Loucy (cell line): ENCODE measurements around the gene GLDC.

ENCODE experiments used
- H2AFZ ChIP-seq: fragments of 200-600 bp; sonication (generic); 2 replicates; pipeline ENCODE4 v1.6.0; 2016; ENCODE audit warnings: antibody characterized with exemption, mild to moderate bottlenecking, low read length, moderate library complexity
- H3F3A ChIP-seq: fragments of 200-600 bp; 2 replicates; pipeline ENCODE4 v1.6.0; 2016; ENCODE audit warnings: antibody characterized with exemption, low read depth, mild to moderate bottlenecking
- H3K27me3 ChIP-seq: fragments of 200-600 bp; sonication (generic); 2 replicates; pipeline ENCODE4 v1.6.1; 2014; ENCODE audit warnings: low read length, mild to moderate bottlenecking; ENCODE audit not compliant: insufficient read depth, poor library complexity, severe bottlenecking
- H3K36me3 ChIP-seq: fragments of 200-600 bp; sonication (generic); 2 replicates; pipeline ENCODE4 v1.6.1; 2016; ENCODE audit warnings: low read length; ENCODE audit not compliant: insufficient read depth
- H3K4me1 ChIP-seq: fragments of 200-600 bp; sonication (generic); 2 replicates; pipeline ENCODE4 v1.5.1; 2014; ENCODE audit warnings: low read length, mild to moderate bottlenecking; ENCODE audit not compliant: insufficient read depth, poor library complexity, severe bottlenecking
- H3K4me2 ChIP-seq: fragments of 200-600 bp; sonication (generic); 2 replicates; pipeline ENCODE4 v1.6.0; 2014; ENCODE audit warnings: antibody characterized with exemption, low read length, low read depth, mild to moderate bottlenecking; ENCODE audit not compliant: poor library complexity, severe bottlenecking
- H3K4me3 ChIP-seq: fragments of 200-600 bp; sonication (generic); 2 replicates; pipeline ENCODE4 v1.5.1; 2014; ENCODE audit warnings: low read length, mild to moderate bottlenecking, mixed read lengths; ENCODE audit not compliant: poor library complexity, severe bottlenecking
- H3K79me2 ChIP-seq: fragments of 200-600 bp; sonication (generic); 2 replicates; pipeline ENCODE4 v1.6.1; 2014; ENCODE audit warnings: low read length; ENCODE audit not compliant: insufficient read depth
- H3K9ac ChIP-seq: fragments of 200-600 bp; sonication (generic); 2 replicates; pipeline ENCODE4 v1.6.0; 2014; ENCODE audit warnings: mild to moderate bottlenecking, low read depth, low read length, moderate library complexity; ENCODE audit not compliant: poor library complexity, severe bottlenecking
- H3K9me2 ChIP-seq: fragments of 200-600 bp; sonication (generic); replicated peaks from 2 replicates; pipeline ENCODE4 v1.6.1; 2016; ENCODE audit warnings: low read depth, low read length, mixed read lengths
- H3K9me3 ChIP-seq: fragments of 200-600 bp; sonication (generic); 2 replicates; pipeline ENCODE4 v1.6.1; 2014; ENCODE audit warnings: mild to moderate bottlenecking, antibody characterized with exemption, low read length, low read depth; ENCODE audit not compliant: insufficient read depth
- H4K20me1 ChIP-seq: fragments of 200-600 bp; sonication (generic); 2 replicates; pipeline ENCODE4 v1.6.0; 2014; ENCODE audit warnings: antibody characterized with exemption, low read length, mild to moderate bottlenecking; ENCODE audit not compliant: insufficient read depth, poor library complexity, severe bottlenecking
- EZH2phosphoT487 ChIP-seq: fragments of 200-600 bp; IDR thresholded peaks from 2 replicates; pipeline ENCODE4 v1.6.1; 2018; ENCODE audit warnings: antibody characterized with exemption, mild to moderate bottlenecking, moderate library complexity, borderline replicate concordance
- TF ChIP-seq, protein P1 (sequence below): fragments of 200-600 bp; sonication (generic); conservative IDR thresholded peaks from 2 replicates; pipeline ENCODE4 v1.5.1; 2014; ENCODE audit warnings: mild to moderate bottlenecking, antibody characterized with exemption, low read length

GLDC gene

DNA sequence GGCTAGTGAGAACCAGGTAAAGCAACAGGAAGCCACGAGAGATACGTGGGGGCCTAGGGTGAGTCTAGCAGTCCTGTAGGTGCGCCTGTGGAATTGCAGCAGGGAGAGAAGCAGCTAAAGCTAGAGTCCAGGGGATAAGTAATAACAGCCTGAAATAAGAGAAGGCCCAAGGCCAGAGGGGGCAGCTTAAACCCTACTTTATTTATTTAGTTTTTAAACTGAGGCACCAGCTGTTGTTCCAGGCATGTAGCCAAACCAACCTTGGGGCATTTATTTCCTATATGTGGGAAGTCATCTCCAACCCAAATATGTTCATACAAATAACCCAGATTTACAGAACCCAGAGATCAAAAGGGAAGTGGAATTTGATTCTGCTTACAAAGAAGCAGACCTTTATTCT is 93.5 kb downstream of the GLDC start:
- Histone ChIP-seq H3K27me3 (no peaks in the 10 kb centered on the region), H2AFZ (no peak overlapping the region), H3F3A (no peaks in the 10 kb centered on the region), H3K9me3 (no peaks in the 10 kb centered on the region), H3K4me3 (no peak overlapping the region), H3K4me1 (no peaks in the 10 kb centered on the region), H4K20me1 (no peaks in the 10 kb centered on the region), H3K4me2 (no peak overlapping the region), H3K79me2 (no peaks in the 10 kb centered on the region), H3K36me3 (no peaks in the 10 kb centered on the region), H3K9me2 (no peaks in the 10 kb centered on the region), H3K9ac (no peak overlapping the region)
- TF ChIP-seq EZH2phosphoT487: no peak
- TF ChIP-seq, protein P1, sequence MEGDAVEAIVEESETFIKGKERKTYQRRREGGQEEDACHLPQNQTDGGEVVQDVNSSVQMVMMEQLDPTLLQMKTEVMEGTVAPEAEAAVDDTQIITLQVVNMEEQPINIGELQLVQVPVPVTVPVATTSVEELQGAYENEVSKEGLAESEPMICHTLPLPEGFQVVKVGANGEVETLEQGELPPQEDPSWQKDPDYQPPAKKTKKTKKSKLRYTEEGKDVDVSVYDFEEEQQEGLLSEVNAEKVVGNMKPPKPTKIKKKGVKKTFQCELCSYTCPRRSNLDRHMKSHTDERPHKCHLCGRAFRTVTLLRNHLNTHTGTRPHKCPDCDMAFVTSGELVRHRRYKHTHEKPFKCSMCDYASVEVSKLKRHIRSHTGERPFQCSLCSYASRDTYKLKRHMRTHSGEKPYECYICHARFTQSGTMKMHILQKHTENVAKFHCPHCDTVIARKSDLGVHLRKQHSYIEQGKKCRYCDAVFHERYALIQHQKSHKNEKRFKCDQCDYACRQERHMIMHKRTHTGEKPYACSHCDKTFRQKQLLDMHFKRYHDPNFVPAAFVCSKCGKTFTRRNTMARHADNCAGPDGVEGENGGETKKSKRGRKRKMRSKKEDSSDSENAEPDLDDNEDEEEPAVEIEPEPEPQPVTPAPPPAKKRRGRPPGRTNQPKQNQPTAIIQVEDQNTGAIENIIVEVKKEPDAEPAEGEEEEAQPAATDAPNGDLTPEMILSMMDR: no peak

DNA sequence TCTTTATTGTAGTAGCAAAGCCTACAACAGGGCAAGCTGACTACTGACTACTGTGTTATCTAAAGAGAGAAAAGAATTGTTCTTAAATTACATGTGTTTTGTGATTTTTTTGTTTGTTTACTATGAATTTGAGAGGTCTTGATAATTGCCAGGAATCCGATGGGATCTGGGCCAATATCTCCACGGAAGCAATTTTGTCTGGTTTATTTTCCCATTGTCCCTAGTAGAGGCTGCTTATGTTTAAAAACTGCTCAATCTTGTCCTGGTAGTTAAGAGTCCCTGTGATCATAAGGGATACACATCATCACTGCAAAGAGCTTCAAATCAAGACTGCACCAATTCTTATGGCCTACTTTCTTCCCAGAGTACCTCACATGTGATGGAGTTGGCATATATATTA is 94.4 kb downstream of the GLDC start:
- Histone ChIP-seq H3K9ac (no peak overlapping the region), H3K9me2 (no peaks in the 10 kb centered on the region), H3K9me3 (no peaks in the 10 kb centered on the region), H3K27me3 (no peaks in the 10 kb centered on the region), H3K4me2 (no peak overlapping the region), H3K4me3 (no peak overlapping the region), H3F3A (no peaks in the 10 kb centered on the region), H4K20me1 (no peaks in the 10 kb centered on the region), H3K36me3 (no peaks in the 10 kb centered on the region), H3K79me2 (no peaks in the 10 kb centered on the region), H3K4me1 (no peaks in the 10 kb centered on the region), H2AFZ (no peak overlapping the region)
- TF ChIP-seq, protein P1: no peak
- no peak for TF ChIP-seq EZH2phosphoT487

DNA sequence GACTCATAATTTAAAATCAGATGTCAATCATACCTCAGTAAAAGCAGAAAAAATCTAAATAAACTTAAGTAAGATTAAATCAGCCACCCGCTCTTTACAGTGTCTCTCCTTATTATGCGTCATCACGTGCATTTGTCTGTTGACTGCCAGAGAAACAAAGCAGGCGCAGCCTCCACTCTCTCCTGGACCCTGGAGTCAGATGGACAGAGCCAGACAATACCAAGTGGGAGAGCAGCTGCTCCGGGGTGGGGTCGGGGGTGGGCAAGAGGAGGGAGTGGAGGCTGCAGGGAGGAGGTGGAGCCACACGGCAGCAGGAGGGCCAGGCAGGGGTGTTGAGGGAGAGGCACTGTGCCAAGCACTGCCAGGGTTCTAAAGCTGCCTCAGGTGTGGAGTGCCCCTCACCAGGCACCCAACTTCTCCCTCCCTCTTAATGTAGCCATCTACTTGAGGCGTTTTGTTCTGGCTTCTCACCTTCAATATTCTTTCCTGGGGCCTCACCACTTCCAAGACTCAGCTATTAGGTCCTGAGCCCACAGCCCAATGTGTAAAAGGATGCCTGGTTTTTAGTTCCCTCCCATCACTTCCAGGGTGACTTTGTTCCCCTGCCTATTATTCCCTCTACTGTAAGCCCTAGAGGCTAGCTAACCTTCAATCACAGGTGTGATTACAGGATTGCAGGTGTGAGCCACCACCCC is 96.3 kb downstream of the GLDC start:
- Histone ChIP-seq H3K4me3 (no peak overlapping the region), H4K20me1 (no peaks in the 10 kb centered on the region), H3K9me2 (no peaks in the 10 kb centered on the region), H3K4me2 (no peak overlapping the region), H3K4me1 (no peaks in the 10 kb centered on the region), H3K36me3 (no peaks in the 10 kb centered on the region), H2AFZ (no peak overlapping the region), H3K9me3 (no peaks in the 10 kb centered on the region), H3K79me2 (no peaks in the 10 kb centered on the region), H3F3A (no peaks in the 10 kb centered on the region), H3K9ac (no peak overlapping the region), H3K27me3 (no peaks in the 10 kb centered on the region)
- no peak for TF ChIP-seq EZH2phosphoT487
- TF ChIP-seq, protein P1: no peak
